Tibial artery (tissue), 4 donors: Measurements from ENCODE around the gene GRM8.

Source experiments
- DNase-seq, 2 donors: peaks; one replicate each; pipeline ENCODE4 v3.0.0-alpha.2; 2019
- H3K27ac ChIP-seq, 2 donors: fragments of 200-600 bp; sonication (generic) in 1 of 2; 1 replicate in 1 of 2; 2 replicates in 1 of 2; pipeline ENCODE4 v1.5.1; 2018 to 2019; ENCODE audit warnings: mild to moderate bottlenecking in 1 of 2
- H3K27me3 ChIP-seq, 2 donors: fragments of 200-600 bp; sonication (generic) in 1 of 2; one replicate each; pipeline versions ENCODE4 v1.5.1 to v1.6.0; 2016 to 2019
- H3K36me3 ChIP-seq, 3 donors: fragments of 200-600 bp; sonication (generic) in 2 of 3; one replicate each; pipeline ENCODE4 v1.5.1; 2016 to 2019; ENCODE audit warnings: mild to moderate bottlenecking in 2 of 3
- H3K4me1 ChIP-seq, 4 donors: fragments of 200-600 bp; sonication (generic) in 2 of 4; 1 replicate in 3 of 4; 2 replicates in 1 of 4; pipeline ENCODE4 v1.5.1; 2016 to 2019
- H3K4me3 ChIP-seq, 2 donors: fragments of 200-600 bp; sonication (generic) in 1 of 2; 1 replicate in 1 of 2; 2 replicates in 1 of 2; pipeline ENCODE4 v1.5.1; 2018 to 2019; ENCODE audit warnings: mild to moderate bottlenecking in 2 of 2
- H3K9me3 ChIP-seq, 3 donors: fragments of 200-600 bp; sonication (generic) in 1 of 3; one replicate each; pipeline ENCODE4 v1.5.1; 2016 to 2019
- CTCF ChIP-seq, 2 experiments: fragments of 200-600 bp in 1 of 2; fragments of 450-650 bp in 1 of 2; IDR thresholded peaks; one replicate each; pipeline ENCODE4 v1.5.1; 2017 to 2019; ENCODE audit warnings: antibody characterized with exemption in 2 of 2, mild to moderate bottlenecking in 1 of 2, moderate library complexity in 1 of 2
- intact Hi-C: fragments of 100-400 bp; cut with DNase I; formaldehyde crosslinking; loops from one replicate; pipeline ENCODE4 v1.15.0; 2023; ENCODE audit warnings: low total_unique reads

The GRM8 gene

DNA sequence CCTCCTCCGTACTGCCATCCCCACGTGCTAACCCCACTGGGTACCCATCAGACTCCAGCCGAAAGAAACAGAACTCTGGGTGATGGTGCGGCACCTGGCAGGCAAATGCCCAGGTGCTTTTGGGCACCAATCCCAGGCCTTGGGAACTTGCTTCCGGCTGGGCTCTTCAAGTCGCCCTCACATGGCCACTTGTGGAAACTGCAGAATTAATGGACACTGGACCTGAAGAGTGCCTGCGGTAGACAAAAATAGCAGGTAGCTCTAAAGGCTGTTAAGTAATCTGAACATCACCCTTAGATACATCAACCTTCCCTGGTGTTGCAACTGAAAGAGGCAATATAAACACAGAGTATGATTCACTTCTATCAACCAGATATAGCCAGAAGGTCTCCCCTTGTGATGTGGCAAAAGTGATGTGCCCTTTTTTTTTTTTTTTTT is 644.4 kb downstream of the GRM8 start:
- TF ChIP-seq CTCF (IDR thresholded peaks at IDR 0.05), result no peak
- intact Hi-C loops, result no loop called here
- no peaks in the 10 kb centered on the region for H3K36me3 ChIP-seq

GRCh38 chr7:126606331-126606730 is 646.4 kb downstream of the GRM8 start:
- Histone ChIP-seq H3K9me3 (no peaks in the 10 kb centered on the region), H3K4me1 (no peaks in the 10 kb centered on the region), H3K4me3 (no peak overlapping the region), H3K36me3 (no peaks in the 10 kb centered on the region), H3K27me3 (no peaks in the 10 kb centered on the region), H3K27ac (no peak overlapping the region)
- intact Hi-C loops, result no loop called here
- DNase-seq, result no peak
- no peak for TF ChIP-seq CTCF (IDR thresholded peaks at IDR 0.05)

More for the DNA sequence above, 644.4 kb downstream of the GRM8 start:
- no peaks in the 10 kb centered on the region for H3K9me3 ChIP-seq
- H3K27me3 ChIP-seq, result no peaks in the 10 kb centered on the region
- H3K27ac ChIP-seq, result no peak overlapping the region
- DNase-seq, result no peak
- no peak overlapping the region for H3K4me3 ChIP-seq
- H3K4me1 ChIP-seq, result no peaks in the 10 kb centered on the region

DNA sequence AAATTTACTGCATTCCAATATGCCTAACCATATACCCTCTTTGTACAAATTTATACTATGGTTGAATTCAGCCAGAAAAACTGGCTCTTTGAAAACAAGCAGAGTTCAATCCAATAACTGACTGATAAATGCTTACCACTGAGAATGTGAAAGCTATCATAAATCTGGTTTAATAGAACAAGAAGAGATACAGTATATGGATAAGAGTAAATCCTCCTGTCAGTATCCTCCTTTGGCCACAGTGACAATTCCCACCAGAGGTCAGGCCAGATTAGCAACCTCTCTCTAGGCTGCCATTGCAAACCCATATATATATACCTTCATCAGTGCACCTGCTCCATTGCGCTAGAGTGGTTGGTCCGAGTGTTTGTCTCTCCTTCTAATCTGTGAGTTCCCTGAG is 647.2 kb downstream of the GRM8 start:
- TF ChIP-seq CTCF (IDR thresholded peaks at IDR 0.05), result no peak
- no peak for DNase-seq
- intact Hi-C loops, result no loop called here
- Histone ChIP-seq H3K4me3 (no peak overlapping the region), H3K27ac (no peak overlapping the region), H3K9me3 (no peaks in the 10 kb centered on the region), H3K36me3 (no peaks in the 10 kb centered on the region), H3K27me3 (no peaks in the 10 kb centered on the region), H3K4me1 (no peaks in the 10 kb centered on the region)

DNA sequence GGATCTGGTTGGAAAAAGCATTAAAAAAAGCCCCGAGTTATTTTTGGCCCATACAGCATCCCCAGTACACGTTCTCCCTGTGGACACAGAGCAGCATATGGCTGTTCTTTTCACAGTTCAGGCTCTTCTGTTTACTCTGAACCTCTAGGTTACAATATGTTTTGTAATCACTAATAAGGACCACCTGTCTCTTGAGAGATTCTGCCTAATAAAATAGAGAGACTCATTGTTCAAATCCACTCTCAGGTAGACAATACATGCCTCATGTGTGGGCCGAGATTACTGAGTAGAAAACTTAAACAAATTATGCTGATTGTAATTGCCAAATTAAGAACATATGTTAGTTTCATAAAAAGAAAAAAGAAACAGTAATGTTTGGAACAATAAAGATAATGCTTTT is 647.7 kb downstream of the GRM8 start:
- DNase-seq, result no peak
- Histone ChIP-seq H3K4me3 (no peak overlapping the region), H3K27me3 (no peaks in the 10 kb centered on the region), H3K9me3 (no peaks in the 10 kb centered on the region), H3K4me1 (no peaks in the 10 kb centered on the region), H3K27ac (no peak overlapping the region), H3K36me3 (no peaks in the 10 kb centered on the region)
- no peak for TF ChIP-seq CTCF (IDR thresholded peaks at IDR 0.05)
- intact Hi-C loops, result no loop called here

DNA sequence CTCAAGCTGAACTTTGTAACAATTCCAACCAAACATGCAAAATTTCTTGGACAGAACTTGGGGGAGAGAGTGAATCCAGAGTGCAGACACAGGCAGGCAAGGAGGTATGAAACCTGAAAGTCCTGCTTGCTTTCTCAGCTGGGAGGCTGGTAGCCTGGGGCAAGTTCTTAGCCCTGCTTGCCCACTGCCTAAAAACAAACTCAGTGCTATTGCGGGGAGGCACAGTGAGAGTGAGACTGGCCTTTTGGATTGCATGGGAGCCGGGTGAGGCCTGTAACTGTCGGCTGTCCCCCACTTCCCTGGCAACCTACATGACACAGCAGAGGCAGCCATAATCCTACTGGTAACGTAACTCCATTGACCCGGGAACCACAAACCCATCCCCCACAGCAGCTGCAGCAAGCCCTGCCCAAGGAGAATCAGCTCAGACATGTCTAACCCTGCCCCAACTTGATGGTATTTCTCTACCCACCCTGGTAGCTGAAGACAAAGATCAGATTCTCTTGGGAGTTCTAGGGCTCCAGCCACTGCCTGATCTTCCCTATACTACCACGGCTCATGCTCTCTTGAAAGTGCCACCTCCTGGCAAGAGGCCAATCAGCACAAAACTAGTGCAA is 663.6 kb downstream of the GRM8 start:
- intact Hi-C loops, result no loop called here
- Histone ChIP-seq H3K9me3 (no peaks in the 10 kb centered on the region), H3K4me1 (no peaks in the 10 kb centered on the region), H3K27ac (no peak overlapping the region), H3K4me3 (no peak overlapping the region), H3K36me3 (no peaks in the 10 kb centered on the region), H3K27me3 (no peaks in the 10 kb centered on the region)
- no peak for TF ChIP-seq CTCF (IDR thresholded peaks at IDR 0.05)
- no peak for DNase-seq

- no peak for TF ChIP-seq CTCF (IDR thresholded peaks at IDR 0.05)
- H3K27ac ChIP-seq, result no peak overlapping the region
- H3K36me3 ChIP-seq, result no peaks in the 10 kb centered on the region
- H3K4me3 ChIP-seq, result no peak overlapping the region
- H3K9me3 ChIP-seq, result no peaks in the 10 kb centered on the region
- intact Hi-C loops, result no loop called here
- no peak for DNase-seq
- no peaks in the 10 kb centered on the region for H3K27me3 ChIP-seq
- H3K4me1 ChIP-seq, result no peaks in the 10 kb centered on the region
Measured at GRCh38 chr7:126578338-126578737, 674.4 kb downstream of the GRM8 start.
